Measurements from ENCODE around the gene CD302.

DNA sequence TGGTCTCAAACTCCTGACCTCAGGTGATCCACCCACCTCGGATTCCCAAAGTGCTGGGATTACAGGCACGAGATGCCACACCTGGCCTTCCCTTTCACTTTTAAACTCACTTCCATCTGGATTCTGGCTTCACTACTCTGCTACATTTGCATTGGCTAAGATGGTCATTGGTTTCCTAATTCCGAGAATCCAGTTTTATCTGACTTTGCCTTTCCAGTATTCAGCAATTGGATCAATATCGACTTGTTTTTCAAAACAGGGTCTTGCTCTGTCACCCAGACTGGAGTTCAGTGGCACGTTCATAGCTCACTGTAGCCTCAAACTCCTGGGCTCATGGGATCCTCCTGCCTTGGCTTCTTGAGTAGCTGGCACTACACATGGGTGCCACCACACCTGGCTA, 4.7 kb upstream of the CD302 start:
- TF ChIP-seq, protein P1, sequence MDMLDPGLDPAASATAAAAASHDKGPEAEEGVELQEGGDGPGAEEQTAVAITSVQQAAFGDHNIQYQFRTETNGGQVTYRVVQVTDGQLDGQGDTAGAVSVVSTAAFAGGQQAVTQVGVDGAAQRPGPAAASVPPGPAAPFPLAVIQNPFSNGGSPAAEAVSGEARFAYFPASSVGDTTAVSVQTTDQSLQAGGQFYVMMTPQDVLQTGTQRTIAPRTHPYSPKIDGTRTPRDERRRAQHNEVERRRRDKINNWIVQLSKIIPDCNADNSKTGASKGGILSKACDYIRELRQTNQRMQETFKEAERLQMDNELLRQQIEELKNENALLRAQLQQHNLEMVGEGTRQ (IDR thresholded peaks at IDR 0.05; ENCODE audit: low read depth, low read length): no peak
- TF ChIP-seq MXI1 (IDR thresholded peaks at IDR 0.05; ENCODE audit: borderline replicate concordance, low read depth, low read length) (no peak), BHLHE40 (IDR thresholded peaks at IDR 0.05; ENCODE audit: low read depth, low read length) (no peak), POLR2A (IDR thresholded peaks at IDR 0.05; ENCODE audit: low read depth, low read length) (no peak), CEBPB (IDR thresholded peaks at IDR 0.05; ENCODE audit: low read depth, low read length) (no peak), RFX5 (IDR thresholded peaks at IDR 0.05; ENCODE audit: low read depth, low read length) (no peak), RCOR1 (IDR thresholded peaks at IDR 0.05; ENCODE audit: insufficient replicate concordance, low read length) (no peak), SMC3 (IDR thresholded peaks at IDR 0.05; ENCODE audit: low read depth, low read length) (no peak), RAD21 (IDR thresholded peaks at IDR 0.05; ENCODE audit: low read length) (no peak)
- TF ChIP-seq, protein P2, sequence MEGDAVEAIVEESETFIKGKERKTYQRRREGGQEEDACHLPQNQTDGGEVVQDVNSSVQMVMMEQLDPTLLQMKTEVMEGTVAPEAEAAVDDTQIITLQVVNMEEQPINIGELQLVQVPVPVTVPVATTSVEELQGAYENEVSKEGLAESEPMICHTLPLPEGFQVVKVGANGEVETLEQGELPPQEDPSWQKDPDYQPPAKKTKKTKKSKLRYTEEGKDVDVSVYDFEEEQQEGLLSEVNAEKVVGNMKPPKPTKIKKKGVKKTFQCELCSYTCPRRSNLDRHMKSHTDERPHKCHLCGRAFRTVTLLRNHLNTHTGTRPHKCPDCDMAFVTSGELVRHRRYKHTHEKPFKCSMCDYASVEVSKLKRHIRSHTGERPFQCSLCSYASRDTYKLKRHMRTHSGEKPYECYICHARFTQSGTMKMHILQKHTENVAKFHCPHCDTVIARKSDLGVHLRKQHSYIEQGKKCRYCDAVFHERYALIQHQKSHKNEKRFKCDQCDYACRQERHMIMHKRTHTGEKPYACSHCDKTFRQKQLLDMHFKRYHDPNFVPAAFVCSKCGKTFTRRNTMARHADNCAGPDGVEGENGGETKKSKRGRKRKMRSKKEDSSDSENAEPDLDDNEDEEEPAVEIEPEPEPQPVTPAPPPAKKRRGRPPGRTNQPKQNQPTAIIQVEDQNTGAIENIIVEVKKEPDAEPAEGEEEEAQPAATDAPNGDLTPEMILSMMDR (conservative IDR thresholded peaks at IDR 0.05; ENCODE audit: low read depth, low read length): no peak
